Prostate gland (tissue), 2 donors: ENCODE results near the gene LPAR3.

Source experiments
- POLR2A ChIP-seq: fragments of 450-650 bp; IDR thresholded peaks from one replicate; pipeline ENCODE4 v1.6.1; 2016; ENCODE audit warnings: antibody characterized with exemption, mild to moderate bottlenecking
- POLR2AphosphoS5 ChIP-seq: sonication (generic); formaldehyde crosslinking; IDR thresholded peaks from one replicate; pipeline ENCODE4 v1.6.1; 2017; ENCODE audit warnings: antibody characterized with exemption
- TF ChIP-seq, protein P1 (sequence below), 4 experiments: fragments of 200-600 bp in 2 of 4; fragments of 450-650 bp in 2 of 4; sonication (generic) in 2 of 4; IDR thresholded peaks; 1 replicate in 3 of 4; 2 replicates in 1 of 4; pipeline ENCODE4 v1.5.1; 2016 to 2019; ENCODE audit warnings: antibody characterized with exemption in 4 of 4, mild to moderate bottlenecking in 2 of 4, moderate library complexity in 2 of 4

DNA sequence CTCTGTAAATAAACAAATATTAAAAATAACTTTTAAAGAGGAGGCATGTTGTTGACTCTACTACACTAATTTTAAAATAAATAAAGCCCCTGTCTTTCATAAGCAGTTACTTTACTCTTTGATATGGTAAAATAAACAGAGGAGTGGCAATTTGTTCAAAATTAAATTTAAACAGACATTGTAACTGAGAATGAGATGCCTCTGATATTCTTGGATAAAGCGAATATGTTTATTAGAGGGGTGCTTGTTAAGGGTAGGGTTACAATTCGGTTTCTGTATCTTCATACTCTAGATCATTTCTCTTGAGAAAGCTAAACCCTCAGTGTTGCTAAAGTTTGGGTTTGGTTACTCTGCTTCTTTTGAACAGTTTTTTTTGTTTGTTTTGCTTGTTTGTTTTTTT is 19.6 kb downstream of the LPAR3 start:
- TF ChIP-seq POLR2A (no peak), POLR2AphosphoS5 (no peak)
- TF ChIP-seq, protein P1, sequence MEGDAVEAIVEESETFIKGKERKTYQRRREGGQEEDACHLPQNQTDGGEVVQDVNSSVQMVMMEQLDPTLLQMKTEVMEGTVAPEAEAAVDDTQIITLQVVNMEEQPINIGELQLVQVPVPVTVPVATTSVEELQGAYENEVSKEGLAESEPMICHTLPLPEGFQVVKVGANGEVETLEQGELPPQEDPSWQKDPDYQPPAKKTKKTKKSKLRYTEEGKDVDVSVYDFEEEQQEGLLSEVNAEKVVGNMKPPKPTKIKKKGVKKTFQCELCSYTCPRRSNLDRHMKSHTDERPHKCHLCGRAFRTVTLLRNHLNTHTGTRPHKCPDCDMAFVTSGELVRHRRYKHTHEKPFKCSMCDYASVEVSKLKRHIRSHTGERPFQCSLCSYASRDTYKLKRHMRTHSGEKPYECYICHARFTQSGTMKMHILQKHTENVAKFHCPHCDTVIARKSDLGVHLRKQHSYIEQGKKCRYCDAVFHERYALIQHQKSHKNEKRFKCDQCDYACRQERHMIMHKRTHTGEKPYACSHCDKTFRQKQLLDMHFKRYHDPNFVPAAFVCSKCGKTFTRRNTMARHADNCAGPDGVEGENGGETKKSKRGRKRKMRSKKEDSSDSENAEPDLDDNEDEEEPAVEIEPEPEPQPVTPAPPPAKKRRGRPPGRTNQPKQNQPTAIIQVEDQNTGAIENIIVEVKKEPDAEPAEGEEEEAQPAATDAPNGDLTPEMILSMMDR (IDR thresholded peaks at IDR 0.05) = no peak
